Measurements from ENCODE around the gene INPP5J.
"Not testable (repeated sequence)": the region's sequence is repeated elsewhere in the genome, so short reads cannot be mapped to it uniquely, and the experiment has no call there.

The INPP5J gene

DNA sequence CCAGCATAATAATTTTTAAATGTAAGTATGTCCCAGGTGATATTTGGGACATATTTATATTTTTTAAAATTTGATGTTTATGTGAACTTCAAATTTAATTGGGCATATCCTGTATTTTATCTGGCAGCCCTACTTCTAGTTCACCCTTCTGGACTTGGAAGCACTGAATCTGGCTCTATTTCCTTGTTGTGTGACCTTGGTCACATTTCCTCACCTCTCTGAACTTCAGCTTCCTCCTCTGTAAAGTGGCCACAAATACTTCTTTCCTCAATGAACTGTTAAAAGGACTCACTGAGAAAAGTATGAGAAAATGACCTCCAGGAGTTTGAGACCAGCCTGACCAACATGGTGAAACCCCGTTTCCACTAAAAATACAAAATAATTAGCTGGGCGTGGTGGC, 29.1 kb downstream of the INPP5J start:
- no peak for DNase-seq (ENCODE audit: low spot score)

DNA sequence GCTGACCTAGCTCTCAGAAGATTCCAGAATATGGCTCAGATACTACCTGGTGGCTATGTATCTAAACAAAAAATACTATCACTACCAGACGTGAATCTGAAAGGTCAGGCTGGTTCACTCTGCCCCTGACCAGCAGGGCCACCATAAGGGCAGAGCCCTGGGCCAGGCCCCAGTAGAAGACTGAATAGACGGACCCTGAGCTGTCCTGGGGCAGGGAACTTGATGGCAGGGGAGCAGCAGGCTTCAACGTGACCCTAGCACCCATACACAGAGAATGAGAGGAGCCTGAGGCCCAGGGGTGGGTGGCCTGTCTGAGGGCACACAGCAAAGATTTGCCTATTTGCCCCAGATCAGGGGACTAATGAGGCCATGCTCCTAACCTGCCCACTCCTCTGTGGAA, 30.6 kb downstream of the INPP5J start:
- DNase-seq (ENCODE audit: low spot score) = no peak

DNA sequence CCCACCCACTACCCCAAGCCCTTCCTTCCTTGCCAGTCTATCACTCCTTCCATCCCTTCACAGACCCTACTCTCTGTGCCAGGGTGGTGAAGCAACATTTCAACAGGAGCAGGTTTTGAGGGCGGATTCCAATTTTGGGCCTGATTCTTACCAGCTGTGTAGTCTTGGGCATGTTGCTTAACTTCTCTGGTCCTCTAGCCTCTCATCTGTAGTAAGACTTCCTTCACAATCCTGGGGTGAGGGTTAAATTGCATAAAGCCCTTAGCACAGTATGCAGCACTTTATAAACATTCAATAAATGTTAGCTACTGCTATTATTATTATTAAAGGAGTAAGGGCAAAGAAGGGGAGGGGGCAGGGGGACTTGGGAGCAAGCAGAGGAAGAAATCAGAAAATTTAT, 32.2 kb downstream of the INPP5J start:
- no peak for DNase-seq (ENCODE audit: low spot score)

DNA sequence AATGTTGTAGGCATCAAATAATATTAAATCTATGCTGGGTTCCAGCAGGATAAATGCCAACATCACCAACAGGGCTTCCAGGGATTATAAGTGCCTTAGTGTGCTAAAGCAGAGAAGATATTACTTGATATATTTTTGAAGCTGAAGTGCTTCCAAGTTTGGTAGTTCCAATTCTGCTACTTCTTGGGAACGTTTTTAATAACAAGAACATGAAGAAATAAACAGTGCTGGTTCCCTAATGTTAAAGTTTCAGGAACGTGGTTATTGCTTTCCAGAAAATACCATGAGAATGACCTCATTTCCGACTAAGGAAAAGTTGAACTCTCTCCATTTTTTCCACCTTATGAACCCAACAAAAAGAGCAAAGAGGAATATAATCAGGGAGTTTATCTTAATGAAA, 32.7 kb downstream of the INPP5J start:
- no peak for DNase-seq (ENCODE audit: low spot score)

DNA sequence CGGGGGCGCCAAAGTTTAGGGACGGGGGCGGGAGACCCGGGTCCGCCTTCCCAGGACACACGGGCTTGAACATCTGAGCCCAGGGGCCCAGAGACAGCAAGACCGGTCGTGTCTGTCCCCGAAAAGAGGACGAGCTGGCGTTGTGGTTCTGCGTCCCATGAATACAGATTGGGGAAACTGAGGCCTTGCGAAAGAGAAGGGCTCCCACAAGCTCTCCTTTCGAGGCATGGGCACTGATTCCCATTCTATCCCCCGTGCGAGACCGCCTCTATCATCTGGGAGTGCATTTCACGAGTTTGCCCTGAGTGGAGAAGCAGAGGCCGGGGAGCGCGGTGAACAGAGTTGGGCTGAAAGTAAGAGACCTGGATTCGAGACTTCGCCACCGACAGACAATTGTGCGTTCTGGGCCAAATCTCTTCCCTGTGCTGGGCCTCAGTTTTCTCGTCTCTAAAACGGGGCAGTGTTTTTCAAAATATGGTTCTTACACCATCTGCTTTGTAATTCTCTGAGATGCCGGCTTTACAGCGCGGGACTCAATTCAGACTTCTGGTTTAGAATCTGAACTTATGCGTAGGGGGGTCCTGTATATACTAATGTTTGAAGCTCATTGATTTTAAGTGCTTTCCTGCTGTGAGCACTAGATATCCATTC, 37.7 kb downstream of the INPP5J start:
- DNase-seq (ENCODE audit: low spot score) = peak; percentile 43

DNA sequence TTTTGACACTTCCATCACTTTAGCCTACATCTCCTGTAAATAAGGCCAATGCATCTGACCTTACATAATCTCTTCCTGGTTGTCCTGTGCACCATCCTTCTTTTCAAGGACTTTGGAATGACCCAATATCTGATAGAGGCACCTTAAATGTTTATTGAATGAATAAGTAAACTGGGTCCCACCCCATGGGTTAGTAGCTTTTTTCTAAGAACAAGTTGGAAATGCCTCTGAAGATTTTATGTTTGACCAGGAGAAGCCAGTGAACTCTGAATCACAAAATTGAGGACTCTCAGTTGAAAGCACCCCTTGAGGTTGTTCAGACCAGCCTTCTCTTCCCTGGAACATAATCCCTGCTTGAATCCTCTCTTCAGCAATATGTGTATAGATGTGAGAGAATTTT, 38.6 kb downstream of the INPP5J start:
- no peak for DNase-seq (ENCODE audit: low spot score)

DNA sequence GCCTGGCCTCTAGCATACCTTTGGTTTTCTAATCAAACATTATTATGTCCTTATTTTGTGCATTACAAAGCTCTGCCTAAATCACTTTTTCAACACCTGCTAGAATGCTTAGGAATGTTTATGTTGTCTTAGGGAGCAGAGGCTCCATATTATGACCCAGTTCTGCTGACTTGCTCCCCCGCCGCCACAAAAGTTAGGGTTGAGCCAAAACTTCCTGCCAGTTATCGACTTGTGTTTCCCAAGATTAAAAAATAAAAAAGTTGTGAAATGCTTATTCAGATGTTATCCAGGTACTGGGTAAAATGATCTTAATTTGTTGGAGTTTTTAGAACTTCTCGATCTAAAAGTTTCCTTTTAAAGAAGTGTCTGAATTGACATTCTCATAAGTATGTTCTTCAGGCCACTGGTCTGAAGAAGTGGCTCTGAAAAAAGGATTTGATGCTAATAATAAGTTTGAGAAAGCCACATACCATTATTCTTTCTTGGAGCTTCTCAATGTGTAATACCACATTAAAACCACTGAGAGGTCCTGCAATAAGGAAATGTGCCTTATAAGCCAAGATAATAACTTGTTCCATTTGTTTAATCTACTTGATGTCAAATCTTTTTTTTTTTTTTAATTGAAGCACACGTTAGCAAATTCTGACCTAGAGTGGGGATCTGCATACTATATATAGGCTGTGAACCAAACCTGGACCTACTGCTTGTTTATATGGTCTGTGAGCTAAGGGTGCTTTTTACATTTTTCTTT, 39.4 kb downstream of the INPP5J start:
- no peak for DNase-seq (ENCODE audit: low spot score)

DNA sequence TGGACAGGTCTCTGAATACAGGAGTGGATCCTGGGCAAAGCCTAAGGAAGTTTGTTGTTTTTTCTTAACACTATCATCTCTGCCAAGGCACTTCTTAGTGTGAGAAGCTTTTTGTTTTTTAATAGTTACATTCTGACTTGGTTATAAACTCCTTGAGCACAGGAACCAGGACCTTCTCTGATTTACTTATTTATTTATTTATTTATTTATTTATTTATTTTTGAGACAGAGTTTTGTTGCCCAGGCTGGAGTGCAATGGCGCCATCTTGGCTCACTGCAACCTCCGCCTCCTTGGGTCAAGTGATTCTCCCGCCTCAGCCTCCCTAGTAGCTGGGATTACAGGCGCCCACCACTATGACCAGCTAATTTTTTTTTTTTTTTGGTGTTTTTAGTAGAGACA, 48.2 kb downstream of the INPP5J start:
- no peak for DNase-seq (ENCODE audit: low spot score)

DNA sequence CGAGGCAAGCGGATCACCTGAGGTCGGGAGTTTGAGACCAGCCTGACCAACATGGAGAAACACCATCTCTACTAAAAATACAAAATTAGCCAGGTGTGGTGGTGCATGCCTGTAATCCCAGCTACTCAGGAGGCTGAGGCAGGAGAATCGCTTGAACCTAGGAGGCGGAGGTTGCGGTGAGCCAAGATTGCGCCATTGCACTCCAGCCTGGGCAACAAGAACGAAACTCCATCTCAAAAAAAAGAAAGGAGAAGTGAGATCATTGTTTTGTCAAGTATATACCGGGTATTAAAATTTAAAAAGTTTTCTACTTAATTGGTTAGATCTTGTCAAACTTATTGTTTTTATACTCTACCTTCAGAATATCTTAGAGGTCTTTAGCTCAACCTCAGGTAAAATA, 49.0 kb downstream of the INPP5J start:
- not testable (repeated sequence) for DNase-seq (ENCODE audit: low spot score)

DNA sequence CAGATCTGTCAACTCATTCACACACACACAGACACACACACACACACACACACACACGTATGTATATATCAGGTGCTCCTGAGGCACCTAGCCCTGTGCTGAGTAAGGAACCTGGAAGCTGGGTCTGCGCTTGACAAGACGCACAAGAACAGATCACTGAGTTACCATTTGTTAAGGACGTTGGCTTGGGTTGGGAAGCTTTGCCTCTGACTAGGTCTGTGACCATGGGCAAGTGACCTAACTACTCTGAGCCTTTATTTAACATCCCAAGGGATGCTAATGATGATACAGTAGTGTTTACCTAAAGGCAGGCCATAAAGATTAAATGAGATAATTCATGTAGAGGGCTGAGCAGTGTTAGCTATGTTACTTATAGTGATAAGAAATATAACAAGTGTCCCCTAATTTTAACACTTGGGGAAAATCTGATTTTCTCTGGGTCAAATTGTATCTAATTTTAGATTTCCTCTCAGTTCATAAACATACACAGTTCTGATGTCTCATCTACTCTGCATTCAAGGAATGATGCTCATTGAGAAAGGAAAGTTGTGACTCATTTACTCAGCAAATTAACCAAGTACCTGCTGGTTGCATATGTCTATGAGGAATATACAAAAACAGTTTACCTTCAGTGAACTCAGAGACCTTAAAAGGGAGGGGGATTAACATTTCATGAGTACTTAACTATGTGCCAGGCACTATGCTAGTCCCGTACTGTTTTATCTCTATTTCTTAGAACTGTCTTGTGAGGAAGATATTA, 50.8 kb downstream of the INPP5J start:
- DNase-seq (ENCODE audit: low spot score) = peak; percentile 81

DNA sequence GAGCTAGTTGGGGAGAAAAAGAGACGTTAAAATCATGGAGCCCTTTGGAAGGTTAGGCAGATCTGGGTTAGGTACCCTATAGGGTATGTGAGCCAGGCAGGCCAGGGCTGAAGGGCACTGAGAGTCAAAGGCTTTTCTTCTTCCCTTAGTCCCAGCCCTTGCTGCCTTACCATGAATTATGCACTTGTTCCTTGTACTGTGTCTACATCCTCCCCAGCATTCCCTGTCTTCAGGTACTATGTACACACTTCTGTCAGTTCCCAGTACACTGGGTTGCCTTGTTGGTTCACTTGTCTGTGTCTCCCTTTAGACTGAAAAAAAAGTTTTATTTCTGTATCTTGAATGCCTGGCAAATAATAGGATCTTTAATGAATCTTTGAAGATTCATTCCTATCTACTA, 54.2 kb downstream of the INPP5J start:
- no peak for DNase-seq (ENCODE audit: low spot score)

DNA sequence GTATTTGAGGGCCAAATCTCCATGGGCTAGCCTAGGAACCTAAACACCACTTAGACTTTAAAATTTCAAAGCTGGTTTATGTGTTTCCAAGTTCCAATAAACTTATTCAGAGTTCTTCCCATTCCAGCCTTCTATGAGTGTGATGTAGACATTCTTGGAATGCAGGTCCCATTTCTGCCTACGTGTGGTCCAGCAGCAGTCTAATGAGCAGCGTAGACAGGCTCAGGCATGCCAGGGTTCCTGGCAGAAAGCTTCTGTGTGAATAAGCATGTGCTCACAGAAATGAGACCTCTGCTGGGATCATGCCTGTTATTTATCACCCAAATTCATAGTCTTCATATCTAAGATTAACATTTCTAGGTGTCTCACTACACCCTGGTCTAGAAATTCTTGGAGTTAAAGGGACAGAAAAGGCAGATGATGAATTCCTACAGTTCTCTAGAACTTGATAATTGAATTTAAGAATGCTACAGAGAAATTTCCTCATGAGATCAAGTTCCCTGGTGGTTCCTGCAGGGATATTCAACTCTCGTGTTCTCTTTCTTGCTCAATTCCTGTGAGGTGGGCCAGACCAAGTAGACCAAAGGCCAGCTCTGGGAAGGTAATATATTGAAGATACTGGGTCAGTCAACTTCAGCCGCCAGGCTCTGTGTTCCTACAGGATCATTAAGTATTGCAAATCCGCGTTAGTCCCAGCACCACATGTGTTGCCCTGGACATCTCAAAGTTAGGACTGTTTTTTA, 54.8 kb downstream of the INPP5J start:
- peak; percentile 91 for DNase-seq (ENCODE audit: low spot score)

DNA sequence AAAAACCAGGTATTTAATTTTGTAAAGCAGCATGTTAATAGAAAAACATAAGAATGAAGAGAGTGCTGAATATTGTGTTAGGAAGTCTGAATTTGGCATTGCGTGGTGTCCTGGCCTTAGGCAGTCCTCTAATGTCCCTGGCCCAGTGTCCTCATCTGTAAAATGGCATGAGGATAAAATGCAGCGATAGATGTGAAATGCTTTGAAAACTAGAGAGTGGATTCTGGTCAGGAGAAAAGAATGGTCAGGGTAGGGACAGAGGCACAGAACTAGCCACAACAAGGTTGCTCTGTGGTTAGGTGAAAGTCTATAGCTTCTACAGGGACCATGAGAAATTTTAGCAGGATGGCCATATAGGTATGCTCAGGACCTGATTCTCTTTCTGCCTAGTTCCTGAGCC, 56.1 kb downstream of the INPP5J start:
- DNase-seq (ENCODE audit: low spot score) = no peak

DNA sequence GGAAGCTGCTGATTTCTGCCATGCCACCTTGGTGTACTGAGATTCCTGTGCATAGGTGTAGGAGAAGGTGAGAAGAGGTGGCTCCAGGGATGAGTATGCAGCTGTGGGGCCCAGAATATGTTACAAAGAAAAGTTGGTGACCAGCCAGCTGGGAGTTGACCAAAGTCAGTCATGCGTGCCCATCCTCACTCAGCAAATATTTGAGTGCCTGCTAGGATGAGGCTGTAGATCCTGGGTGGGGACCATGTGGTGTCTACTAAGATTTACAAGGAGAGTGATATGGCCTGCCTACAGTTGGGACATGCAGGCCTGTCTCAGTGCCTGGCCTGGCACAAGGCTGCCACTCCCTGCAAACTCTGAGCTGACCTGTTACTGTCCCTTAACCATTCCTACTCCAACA, 56.6 kb downstream of the INPP5J start:
- peak; percentile 70 for DNase-seq (ENCODE audit: low spot score)

DNA sequence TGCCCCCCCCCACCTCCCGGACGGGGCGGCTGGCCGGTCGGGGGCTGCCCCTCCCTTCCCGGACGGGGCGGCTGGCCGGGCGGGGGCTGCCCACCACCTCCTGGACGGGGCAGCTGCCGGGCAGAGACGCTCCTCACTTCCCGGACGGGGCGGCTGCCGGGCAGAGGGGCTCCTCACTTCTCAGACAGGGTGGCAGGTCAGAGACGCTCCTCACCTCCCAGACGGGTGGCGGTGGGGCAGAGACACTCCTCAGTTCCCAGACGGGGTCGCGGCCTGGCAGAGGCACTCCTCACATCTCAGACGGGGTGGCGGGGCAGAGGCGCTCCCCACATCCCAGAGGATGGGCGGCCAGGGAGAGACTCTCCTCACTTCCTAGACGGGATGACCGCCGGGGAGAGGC, 61.2 kb downstream of the INPP5J start:
- DNase-seq (ENCODE audit: low spot score) = no peak
